RCC 7860 (cell line): Measurements from ENCODE around the gene MANBA.
"Not testable (repeated sequence)": the region's sequence is repeated elsewhere in the genome, so short reads cannot be mapped to it uniquely, and the experiment has no call there.

ENCODE experiments used
- DNase-seq: peaks from one replicate; pipeline ENCODE4 v3.0.0-alpha.2; 2015; ENCODE audit warnings: low spot score
- FAIRE-seq: peaks from 2 replicates; lab custom pipeline; 2012; peaks lifted over from hg19 to GRCh38; lab: Jason Lieb, UNC

MANBA gene

GRCh38 chr4:102726068-102726467 is 34.7 kb downstream of the MANBA start:
- FAIRE-seq, result no peak
- DNase-seq, result no peak

GRCh38 chr4:102725229-102725628 is 35.5 kb downstream of the MANBA start:
- no peak for DNase-seq
- FAIRE-seq, result no peak

- DNase-seq (no peak), FAIRE-seq (no peak)
Measured at GRCh38 chr4:102723511-102723910, 37.3 kb downstream of the MANBA start.

- FAIRE-seq, result no peak
- DNase-seq, result no peak
Measured at GRCh38 chr4:102722740-102723139, 38.0 kb downstream of the MANBA start.

- FAIRE-seq, DNase-seq: not testable (repeated sequence)
Measured at GRCh38 chr4:102718833-102719575, 41.8 kb downstream of the MANBA start.

DNA sequence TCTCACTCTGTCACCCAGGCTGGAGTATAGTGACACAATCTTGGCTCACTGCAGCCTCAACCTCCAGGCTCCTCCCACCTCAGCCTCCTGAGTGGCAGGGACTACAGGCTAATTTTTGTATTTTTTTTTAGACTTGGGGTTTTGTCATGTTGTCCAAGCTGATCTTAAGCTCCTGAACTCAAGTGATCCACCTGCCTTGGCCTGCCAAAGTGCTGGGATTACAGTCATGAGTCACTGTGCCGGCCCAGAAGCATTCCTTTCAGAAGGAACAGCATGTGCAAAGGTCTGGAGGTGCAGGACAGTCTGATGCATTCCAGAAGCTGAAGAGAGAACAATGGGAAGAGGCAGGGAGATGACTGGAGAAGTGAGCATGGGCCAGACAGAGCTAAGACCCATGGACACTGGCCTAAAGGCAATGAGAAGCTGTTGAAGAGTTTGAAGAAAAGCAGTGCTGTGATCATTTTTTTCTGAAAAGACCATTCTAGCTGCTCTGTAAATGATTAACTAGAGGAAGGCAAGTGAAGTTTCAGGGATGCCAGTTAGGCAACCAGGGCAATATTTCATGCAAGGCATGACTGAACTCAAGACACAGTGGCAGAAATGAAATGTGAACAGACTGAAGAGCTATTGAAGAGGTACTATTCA is 43.2 kb downstream of the MANBA start:
- DNase-seq, result peak; percentile 47
- no peak for FAIRE-seq

DNA sequence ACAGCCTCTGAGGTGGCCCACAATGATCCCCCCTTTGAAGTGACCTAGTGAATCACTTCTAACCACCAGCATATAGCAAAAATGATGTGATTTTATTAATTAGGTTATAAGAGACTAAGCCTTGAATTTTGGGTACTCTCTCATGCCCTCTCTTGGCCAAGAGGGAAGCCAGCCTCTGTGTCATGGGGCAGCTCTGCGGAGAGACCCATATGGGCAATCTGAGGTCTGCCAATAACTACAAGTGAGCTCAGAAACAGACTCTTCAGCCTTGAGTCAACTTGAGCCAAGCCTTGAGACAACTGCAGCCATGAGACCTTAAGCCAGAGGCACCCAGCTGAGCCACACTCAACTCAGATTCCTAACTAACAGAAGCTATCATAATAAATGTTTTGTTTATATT is 45.7 kb downstream of the MANBA start:
- FAIRE-seq (no peak), DNase-seq (no peak)

GRCh38 chr4:102713774-102714173 is 47.0 kb downstream of the MANBA start:
- FAIRE-seq, DNase-seq: not testable (repeated sequence)

GRCh38 chr4:102713096-102713495 is 47.7 kb downstream of the MANBA start:
- DNase-seq (peak; percentile 50), FAIRE-seq (peak; percentile 7)

DNA sequence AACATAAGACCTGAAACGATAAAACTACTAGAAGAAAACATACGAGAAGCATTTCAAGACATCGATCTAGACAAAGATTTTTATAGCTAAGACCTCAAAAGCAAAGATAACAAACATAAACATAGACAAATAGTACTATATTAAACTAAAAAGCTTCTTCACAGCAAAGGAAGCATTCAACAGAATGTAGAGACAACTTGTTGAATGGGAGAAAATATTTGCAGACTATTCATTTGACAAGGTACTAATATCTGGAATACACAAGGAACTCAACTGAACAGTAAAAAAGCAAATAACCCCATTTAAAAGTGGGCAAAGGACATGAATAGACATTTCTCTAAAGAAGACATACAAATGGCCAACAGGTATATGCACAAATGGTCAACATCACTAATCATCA is 49.8 kb downstream of the MANBA start:
- no peak for FAIRE-seq

GRCh38 chr4:102709060-102709459 is 51.7 kb downstream of the MANBA start:
- not testable (repeated sequence) for FAIRE-seq, DNase-seq

More for the DNA sequence above, 49.8 kb downstream of the MANBA start:
- DNase-seq, result no peak

GRCh38 chr4:102707150-102707549 is 53.6 kb downstream of the MANBA start:
- DNase-seq, result no peak
- no peak for FAIRE-seq

GRCh38 chr4:102705391-102705935 is 55.3 kb downstream of the MANBA start:
- no peak for DNase-seq
- FAIRE-seq, result no peak

GRCh38 chr4:102696758-102697157 is 64.0 kb downstream of the MANBA start:
- DNase-seq (no peak), FAIRE-seq (no peak)

GRCh38 chr4:102694791-102695190 is 66.0 kb downstream of the MANBA start:
- no peak for FAIRE-seq

GRCh38 chr4:102693861-102694260 is 66.9 kb downstream of the MANBA start:
- DNase-seq (no peak), FAIRE-seq (no peak)

More at GRCh38 chr4:102694791-102695190, 66.0 kb downstream of the MANBA start:
- no peak for DNase-seq

DNA sequence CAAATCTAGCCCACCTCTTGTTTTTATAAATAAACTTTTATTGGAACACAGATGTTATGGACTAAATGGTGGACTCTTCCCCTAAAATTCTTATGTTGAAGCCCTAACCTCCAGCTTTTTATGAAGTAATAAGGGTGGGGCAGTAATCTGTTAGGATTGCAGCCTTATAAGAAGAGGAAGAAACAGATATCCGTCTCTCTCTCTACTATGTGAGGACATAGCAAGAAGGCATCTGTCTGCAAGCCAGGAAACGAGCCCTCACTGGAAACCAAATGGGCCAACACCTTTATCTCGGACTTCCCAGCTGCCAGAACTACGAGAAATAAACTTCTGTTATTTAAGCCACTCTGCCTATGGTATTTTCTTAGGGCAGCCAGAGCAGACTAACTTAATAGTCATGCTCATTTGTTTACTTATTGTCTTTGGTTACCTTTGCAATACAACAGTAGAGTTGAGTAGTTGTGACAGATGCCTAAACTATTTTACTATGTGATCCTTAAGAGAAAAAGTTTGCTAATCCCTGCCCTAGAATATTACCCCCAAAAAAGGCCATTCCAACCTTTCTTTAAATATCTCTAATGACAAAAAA is 67.4 kb downstream of the MANBA start:
- no peak for FAIRE-seq
- no peak for DNase-seq

DNA sequence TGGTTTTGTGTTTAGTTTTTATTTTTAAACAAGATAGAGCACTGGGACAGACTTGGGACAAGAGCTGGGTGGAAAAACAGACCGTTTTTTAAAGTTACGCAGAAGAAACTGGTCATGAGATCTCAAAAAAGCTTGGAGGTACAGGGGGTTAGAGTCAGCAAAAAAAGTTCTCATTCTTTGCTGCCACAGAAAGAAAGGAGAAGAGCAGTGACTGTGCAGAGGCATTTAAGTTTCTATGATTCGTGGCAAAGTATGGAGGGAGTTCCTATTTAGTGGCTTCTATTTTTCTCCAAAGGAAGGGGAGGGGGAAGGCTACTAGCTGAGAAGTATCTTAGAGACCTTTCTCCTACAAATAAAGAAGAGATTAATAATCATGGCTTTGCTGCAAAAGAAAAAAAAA is 68.3 kb downstream of the MANBA start:
- DNase-seq (no peak), FAIRE-seq (no peak)

GRCh38 chr4:102687982-102688433 is 72.8 kb downstream of the MANBA start:
- DNase-seq, result no peak
- no peak for FAIRE-seq

- DNase-seq (peak; percentile 27), FAIRE-seq (no peak)
Measured at GRCh38 chr4:102687373-102687981, 73.3 kb downstream of the MANBA start.

DNA sequence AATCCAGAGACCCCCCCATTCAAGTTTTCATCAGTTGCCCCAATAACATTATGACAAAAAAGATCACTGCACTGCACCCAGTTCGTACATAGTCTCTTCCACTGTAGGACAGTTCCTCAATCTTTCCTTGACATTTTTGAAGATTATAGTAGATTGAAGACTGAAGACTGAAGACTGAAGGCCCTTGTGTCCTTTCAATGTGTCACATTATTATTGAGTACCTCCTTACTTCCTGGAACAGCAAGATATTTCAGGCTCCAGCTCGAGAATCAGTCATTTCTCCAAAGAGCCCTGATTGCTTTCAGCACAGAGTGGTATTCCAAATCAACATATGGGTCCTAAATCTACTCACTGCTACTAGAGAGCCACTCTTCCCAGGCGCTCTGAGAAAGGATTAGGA is 75.0 kb downstream of the MANBA start:
- FAIRE-seq (no peak), DNase-seq (no peak)
